Activated naive CD4-positive, alpha-beta T cell (primary cell): Measurements from ENCODE around the gene XRN2.

Source experiments
- DNase-seq, 4 experiments: peaks; one replicate each; lab custom pipeline; 2025; lab: John Stamatoyannopoulos, UW

XRN2 gene

GRCh38 chr20:21303061-21303871 lies at the start of gene XRN2:
Gene XRN2, plus strand, starts transcription at chr20:21303331. Its CDS starts 68 bp downstream, at chr20:21303399.
- peak; percentile 85 to 91 (median 88) for DNase-seq

- DNase-seq: no peak
Measured at GRCh38 chr20:21257192-21257591, 45.9 kb upstream of the XRN2 start.

GRCh38 chr20:21258411-21258810 lies 44.7 kb upstream of the XRN2 start:
- DNase-seq: no peak

GRCh38 chr20:21259346-21259745 lies 43.8 kb upstream of the XRN2 start:
- no peak for DNase-seq

GRCh38 chr20:21262812-21263211 lies 40.3 kb upstream of the XRN2 start:
- no peak for DNase-seq

- DNase-seq: no peak
Measured at GRCh38 chr20:21265261-21266190, 37.6 kb upstream of the XRN2 start.

- no peak for DNase-seq
Measured at GRCh38 chr20:21266191-21266536, 37.0 kb upstream of the XRN2 start.

GRCh38 chr20:21269772-21270171 lies 33.4 kb upstream of the XRN2 start:
- DNase-seq: no peak

GRCh38 chr20:21270806-21271205 lies 32.3 kb upstream of the XRN2 start:
- DNase-seq: no peak

GRCh38 chr20:21272279-21272678 lies 30.9 kb upstream of the XRN2 start:
- no peak for DNase-seq

GRCh38 chr20:21272679-21273078 lies 30.5 kb upstream of the XRN2 start:
- no peak for DNase-seq

GRCh38 chr20:21273755-21274386 lies 29.3 kb upstream of the XRN2 start:
- DNase-seq: no peak

GRCh38 chr20:21278829-21279228 lies 24.3 kb upstream of the XRN2 start:
- no peak for DNase-seq

GRCh38 chr20:21279706-21280521 lies 23.2 kb upstream of the XRN2 start:
- DNase-seq: no peak

- no peak for DNase-seq
Measured at GRCh38 chr20:21280522-21281016, 22.6 kb upstream of the XRN2 start.

GRCh38 chr20:21286775-21287174 lies 16.4 kb upstream of the XRN2 start:
- DNase-seq: no peak

- no peak for DNase-seq
Measured at GRCh38 chr20:21288587-21289370, 14.4 kb upstream of the XRN2 start.

- DNase-seq: no peak
Measured at GRCh38 chr20:21289651-21290050, 13.5 kb upstream of the XRN2 start.

GRCh38 chr20:21291026-21291425 lies 12.1 kb upstream of the XRN2 start:
- no peak for DNase-seq

GRCh38 chr20:21294755-21295154 lies 8.4 kb upstream of the XRN2 start:
- DNase-seq: no peak
